SK-MEL-5 (cell line): Measurements from ENCODE around the gene CD6. TPM values are rescaled to one million over a fixed set of nuclear protein-coding genes. Genes with fewer than 3 reads are reported as not detected.

Source experiments
- DNase-seq: peaks from one replicate; pipeline ENCODE4 v3.0.0-alpha.2; 2016; ENCODE audit warnings: low read depth, low spot score
- in situ Hi-C: cut with HindIII; loops from 2 replicates; pipeline ENCODE4 v1.10.0; 2016; ENCODE audit warnings: low sequenced_read_pairs, high pct_unique_total_duplicates, low pct_unique_long_range_greater_than_20kb
- total RNA-seq: library from RNA; depleted of rRNA; stranded (reverse); fragments of >200 nt; shearing (Covaris generic); gene quantifications from 2 replicates; pipeline ENCODE4 v1.2.3, GENCODE V29; 2014

CD6 gene
- total RNA-seq, 1 experiment from 2014 or later = not detected

DNA sequence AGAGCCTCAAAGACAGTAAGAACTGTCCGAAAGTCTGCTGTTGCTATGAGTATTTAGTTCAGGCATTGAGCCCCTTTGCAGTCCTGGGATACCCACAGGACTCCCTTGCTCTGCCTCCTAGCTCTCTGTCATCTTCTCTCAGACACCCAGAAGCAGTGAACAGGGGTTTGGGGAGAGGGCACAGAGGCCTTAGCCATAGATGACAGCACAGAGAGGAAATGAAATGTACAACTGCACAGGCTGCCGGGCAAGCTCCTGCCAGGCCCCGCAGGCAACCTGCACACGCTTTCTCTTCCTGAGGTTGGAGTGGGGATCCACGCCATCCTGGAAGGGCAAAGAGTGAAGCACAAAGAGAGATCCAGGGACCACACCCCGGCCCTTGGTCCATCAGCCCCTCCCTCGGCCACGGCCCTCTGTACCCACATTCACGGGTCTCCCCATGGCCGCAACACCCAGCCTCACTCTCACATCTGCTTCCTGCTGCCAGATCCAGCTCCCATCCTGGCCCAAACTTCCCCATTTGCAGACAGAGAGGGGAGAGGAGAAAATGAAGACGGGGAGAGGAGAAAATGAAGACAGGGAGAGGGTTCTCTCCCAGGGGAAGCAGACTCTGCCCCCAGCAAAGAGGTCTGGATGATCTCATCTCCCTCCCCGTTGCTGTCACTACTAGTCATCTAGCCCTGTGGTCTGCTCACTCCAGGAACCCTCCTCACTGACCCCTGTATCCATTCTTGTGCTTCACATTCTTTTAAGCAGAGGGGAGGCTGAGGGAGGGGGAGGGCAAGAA lies 40.7 kb downstream of the CD6 start:
- in situ Hi-C loops = no loop called here
- DNase-seq = no peak

DNA sequence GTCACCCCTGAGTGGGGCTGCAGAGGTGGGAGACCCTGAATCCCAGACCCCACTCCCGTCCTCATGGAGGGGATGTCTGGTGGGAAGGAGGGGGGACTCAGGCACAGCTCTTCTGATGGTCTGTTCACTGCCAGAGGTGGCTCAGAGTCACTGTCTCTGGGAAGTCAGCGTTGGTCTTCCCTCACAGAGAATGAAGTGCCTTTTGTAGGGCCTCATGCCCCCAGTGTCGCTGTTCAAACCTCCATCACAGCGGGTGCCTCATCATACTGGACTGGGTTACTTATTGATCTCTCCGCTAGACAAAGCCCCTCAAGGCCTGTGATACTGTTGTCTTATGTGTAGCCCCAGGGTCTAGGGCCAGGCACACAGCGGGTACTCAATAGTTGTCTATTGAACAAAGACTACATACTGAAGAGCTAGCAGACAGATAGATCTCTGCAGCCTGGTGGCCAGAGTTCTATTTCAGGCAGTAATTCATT lies 41.3 kb downstream of the CD6 start:
- DNase-seq = no peak
- in situ Hi-C loops = no loop called here

DNA sequence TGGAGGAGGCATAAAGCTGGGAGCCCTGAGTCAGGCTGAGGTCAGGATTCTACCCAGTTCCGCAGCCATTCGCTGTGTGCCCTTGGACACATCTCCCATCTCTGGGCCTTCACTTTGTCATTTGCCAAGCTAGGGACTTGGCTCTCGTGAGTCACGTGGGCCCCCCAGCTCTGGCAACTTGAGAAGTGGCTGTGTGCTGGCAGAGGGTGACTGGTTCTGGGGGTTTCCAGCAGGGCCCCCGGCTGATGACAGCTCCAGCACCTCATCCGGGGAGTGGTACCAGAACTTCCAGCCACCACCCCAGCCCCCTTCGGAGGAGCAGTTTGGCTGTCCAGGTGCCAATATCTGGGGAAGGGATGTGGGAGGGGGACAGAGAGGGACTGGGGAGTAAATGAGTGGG lies 46.6 kb downstream of the CD6 start:
- in situ Hi-C loops = no loop called here
- no peak for DNase-seq

DNA sequence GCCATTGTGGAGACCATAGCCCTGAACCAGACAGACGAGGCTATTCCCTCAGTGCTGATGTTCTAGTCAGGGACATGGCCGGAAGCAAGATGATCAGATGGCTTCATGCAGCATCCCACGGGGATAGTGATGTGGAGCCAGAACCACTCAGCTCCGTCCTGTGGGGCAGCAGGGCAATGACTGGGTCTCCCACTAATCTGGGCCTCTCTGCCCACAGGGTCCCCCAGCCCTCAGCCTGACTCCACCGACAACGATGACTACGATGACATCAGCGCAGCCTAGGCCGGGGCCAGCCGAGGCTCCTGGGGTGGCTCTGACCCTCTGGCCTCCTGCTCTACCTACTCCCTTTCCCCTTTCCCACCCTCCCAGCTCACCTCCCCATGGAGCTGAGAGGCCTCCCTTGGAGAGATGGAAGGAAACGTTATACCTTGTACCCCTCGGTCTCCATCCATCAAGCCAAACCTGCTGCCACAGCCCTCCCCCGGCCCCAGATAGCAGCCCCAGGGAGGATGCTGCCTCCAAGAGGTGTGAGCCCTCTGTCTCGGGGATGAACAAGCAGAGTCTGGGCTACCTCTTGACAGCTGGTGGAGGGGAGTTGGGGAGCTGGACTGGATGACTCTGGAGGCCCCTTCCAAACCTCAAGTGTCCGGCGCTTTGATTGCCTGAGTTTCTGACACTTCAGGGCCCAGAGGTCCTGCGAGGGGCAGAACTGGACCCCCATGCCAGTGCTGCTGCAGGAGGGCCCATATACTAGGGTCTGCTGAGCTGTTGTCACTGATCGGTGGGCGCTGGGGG lies 47.8 kb downstream of the CD6 start:
- in situ Hi-C loops = no loop called here
- DNase-seq = no peak

DNA sequence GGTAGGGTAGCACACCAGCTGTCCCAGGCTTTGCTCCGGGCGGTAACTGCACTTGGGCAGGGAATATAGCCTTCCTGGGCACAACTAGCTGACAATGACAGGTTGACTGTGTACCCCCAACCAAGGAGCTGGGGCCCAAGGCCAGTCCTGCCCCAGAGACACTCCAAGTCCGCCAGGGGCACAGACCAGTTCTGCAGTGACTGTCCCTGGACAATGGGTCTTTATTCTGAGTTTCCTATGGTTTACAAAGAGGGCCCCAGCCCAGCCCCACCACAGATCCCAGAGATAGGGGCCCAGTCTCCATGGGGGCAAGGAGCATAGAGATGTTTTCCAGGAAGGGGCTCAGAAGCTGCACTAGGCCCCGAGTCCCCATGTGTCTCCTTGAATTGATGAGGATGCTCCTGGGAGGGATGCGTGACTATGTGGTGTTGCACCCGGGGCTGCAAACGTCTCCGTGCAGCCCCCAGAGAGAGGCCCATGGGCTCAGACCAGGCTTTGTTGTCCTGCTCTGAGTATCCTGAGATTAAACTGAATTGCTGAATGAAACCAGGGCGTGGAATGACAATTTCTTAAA lies 48.4 kb downstream of the CD6 start:
- DNase-seq = no peak
- in situ Hi-C loops = no loop called here

DNA sequence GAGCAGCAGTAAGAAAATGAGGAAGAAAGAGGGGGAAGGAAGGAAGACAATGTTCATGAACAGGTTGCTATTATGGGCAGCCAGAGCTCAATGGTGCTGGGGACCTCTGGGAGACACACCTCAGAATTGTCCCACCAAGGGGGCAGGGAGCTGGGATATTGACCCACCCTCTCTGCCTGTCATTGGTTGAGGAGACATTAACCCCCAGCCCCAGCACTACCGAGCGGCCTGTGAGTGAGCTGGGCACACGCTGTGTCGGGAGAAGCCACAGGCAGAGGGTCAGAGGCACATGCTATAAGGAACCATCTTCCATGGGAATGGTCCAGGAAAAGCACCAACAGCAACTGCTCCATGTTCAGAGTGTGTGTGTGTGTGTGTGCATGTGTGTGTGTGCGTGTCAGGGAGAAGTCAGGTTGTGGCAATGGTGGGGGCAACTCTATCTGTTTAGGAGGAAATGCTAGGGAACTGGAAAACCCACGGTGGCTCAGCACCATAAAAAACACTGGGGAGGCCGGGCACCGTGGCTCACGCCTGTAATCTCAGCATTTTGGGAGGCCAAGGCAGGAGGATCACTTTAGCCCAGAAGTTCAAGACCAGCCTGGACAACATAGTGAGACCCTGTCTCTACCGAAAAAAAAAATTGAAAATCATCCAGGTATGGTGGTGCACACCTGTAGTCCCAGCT lies 49.2 kb downstream of the CD6 start:
- no peak for DNase-seq
- in situ Hi-C loops = no loop called here

DNA sequence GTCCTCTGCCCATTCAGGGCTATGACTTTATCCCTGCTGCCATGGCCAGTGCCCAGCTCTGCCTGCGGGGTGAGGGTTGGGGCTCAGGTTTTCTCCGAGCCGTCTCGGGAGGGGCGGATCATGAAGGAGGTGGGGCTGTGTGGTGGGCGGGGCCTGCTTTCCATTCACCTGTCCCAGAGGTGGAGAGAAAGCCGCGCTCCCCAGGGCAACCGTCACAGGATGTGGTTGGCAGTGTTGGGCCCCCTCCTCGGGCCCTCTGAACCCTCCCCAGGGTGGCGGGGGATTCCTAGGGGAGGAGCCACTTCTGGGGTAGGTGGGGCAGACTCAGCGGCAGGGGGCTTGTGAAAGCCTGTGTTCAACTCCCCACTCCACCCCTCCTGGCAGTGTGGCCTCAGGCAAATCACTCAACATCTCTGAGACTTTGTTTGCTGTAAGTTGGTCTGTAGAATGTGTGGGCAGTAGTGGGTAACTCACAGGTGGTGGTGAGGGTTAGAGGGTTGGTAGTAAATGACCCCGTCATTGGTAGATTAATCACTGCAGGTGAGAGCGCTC lies 50.3 kb downstream of the CD6 start:
- in situ Hi-C loops = no loop called here
- no peak for DNase-seq

DNA sequence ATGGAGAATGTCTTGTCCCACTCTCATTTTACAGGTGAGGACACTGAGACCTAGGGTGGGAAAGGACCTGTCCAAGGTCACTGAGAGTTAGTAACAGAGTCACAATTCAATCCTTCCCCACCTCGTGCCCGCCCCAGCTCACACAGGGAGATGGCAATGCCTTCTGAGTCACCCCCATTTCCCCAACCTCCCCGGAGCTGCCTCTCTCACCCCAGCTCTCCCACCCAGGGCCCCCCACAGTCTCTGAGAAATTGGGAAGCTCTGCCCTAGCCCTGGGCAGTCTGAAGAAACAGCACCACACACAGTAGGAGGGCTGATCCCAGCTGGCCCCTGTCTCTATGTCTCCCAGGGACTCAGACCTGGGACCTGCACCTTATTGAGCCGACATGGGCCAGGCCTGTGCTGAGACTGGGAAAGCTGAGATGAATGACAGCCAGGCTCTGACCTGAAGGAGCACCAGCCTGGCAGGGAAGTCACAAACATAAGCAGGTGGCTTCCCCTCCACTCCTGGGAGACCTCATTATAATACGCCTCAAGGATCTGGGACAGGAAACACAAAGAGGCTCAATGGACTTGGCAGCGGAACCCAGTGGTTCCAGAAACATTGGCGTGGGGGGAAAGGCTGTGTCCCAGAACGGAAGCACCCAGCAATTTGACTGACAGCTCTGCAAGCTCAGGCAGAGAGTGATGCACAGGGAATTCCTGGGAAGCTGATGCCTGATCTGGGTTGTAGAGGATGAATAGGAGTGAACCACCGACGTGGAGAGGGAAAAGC lies 51.0 kb downstream of the CD6 start:
- in situ Hi-C loops = no loop called here
- DNase-seq = no peak

DNA sequence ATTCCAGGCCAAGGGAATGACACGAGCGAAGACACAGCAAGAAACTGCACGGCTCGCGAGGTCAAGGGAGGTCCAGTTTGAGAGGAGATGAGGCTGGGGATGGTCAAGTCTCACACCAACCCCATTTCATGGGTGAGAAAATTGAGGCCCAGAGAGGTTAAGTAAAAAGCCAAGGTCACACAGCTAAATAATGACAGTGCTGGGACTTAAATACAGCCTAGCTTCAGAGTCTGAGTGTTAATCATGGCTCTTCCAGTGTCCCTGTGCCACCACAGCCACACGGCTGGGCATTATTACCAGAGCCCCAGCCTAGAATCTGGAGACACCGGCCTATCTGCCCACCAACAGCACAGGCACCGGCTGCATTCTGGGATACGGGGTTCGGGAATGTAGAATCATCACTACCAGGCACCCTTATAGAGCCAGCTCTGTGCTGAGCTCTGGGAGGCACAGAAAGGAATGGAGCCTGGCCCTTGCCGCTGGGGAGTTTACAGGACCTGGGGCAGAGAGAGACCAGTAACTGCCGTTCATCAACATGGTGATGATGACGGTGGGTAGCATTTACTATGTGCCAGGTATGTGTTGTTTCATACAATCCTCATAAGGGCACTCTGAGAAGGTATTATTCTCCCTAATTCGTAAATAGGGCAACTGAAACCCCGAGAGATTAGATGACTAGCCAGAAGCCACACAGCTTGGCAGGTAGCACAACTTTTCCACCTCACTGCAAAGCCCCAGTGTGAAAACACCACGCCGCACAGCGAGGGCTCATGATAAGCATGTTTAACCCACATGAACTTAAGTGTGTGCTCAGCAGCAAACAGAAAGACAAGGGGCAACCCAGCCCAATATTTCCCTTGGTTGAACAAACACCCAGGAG lies 51.8 kb downstream of the CD6 start:
- in situ Hi-C loops = no loop called here
- DNase-seq = no peak

DNA sequence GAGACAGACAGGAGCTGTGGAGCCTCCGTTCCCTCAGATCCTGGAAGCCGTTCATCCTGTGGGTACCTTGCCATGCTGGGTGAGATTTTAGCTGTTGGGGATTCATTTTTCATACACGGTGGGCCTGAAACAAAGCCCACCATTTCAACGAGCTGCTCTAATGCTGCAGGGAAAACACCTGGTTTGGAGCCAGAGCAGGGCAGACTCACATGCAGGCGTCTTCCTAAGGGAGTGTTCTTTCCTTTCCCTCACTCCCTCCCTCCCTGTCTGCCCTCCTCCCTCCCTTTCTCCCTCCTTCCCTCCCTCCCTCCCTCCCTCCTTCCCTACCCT lies 52.5 kb downstream of the CD6 start:
- in situ Hi-C loops = no loop called here

DNA sequence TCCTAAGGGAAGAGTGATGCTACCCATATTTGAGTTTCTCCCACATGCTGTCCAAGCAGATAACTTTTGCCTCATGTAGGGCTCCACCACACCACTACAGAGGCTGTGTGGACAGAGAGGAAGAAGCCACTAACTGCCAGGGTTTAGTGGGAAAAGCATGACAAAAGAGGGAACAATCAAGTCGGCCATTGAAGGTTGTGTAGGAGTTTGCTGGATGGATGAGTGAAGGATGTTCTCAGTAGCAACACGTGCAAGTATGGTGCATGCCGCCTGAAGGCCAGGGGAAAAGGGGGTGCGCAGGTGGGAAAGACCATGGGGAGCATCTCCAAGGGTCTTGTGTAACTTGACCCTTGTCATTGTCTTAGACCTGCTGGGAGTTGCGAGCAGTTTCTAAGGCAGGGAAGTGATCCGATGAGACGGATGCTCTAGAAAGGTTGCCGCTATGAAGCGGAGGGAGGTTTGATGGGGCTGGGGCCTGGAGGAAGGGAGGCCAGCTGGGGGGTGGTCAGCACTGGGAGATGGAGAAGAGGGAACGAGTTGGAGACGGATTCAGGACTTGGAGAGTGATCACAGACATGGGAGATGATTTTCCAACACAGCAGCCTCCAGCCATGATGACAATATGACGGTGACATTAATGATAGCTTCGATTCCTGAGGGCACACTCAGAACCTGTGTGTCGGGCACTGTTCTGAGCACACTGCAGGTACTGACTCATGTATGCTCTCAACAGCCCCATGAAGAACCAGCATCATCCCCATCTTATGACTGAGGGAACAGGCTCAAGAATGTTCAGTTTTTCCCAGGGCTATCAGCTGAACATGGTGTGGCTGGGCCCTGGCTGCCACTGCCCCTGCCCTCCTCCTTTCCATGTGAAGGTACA lies 53.7 kb downstream of the CD6 start:
- no peak for DNase-seq
- in situ Hi-C loops = no loop called here

More for the DNA sequence above, 52.5 kb downstream of the CD6 start:
- no peak for DNase-seq

DNA sequence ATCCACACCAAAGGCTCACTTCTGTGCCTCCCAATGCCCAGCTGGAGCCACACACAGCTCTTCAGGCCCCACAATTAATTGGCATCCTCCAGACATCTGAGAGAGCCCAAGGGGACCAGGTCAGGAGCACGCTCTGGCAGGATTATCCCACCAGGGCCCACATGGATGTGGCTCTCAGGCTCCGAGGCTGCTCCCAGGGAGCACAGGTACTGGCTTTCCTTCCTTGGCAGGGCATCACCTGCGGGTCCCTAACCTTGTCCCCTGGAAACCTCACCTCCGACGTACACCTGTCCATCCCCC lies 54.3 kb downstream of the CD6 start:
- in situ Hi-C loops = no loop called here
- DNase-seq = no peak

DNA sequence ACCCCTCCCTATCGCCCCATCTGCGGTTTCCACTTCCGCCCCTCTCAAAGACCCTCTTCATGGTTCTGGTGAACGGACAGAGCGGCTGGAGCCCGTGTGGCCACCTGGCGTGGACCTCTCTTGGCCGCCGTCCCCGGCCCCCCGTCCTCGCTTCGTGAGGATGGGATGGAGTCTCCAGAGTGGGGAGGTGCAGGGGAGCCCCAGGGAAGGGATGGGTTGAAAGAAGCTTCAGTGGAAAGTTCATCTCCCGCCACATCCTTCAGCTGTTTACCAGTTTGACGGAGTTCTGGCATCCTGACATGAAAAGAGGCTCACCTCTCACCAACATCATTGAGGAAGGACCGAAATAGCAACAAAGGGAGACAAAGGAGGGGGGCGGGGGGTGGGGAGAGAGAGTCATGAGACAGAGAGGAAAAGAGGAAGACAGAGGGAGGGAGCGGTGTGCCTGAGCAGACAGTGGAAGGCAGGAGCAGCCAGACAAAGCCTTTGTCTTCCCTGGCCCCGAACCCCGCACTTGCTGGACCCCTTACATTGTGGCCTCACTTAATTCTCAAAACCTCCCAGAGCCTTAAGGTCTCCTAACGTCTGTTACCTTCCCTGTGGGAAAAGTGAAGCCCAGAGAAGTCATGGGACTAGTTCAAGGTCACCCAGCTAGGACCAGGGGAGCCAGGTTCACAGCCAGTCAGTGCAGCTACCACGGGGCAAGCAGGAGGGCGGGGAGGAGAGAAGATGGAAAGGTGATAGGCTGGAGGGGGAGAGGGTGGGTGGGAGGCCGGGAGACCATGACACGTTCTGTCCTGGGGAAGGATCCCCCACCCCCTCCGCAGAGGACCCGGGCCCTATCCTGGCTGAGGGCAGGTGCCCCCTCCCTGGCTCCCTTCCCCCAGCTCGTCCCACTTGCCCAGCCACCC lies 54.9 kb downstream of the CD6 start:
- no peak for DNase-seq
- in situ Hi-C loops = no loop called here

DNA sequence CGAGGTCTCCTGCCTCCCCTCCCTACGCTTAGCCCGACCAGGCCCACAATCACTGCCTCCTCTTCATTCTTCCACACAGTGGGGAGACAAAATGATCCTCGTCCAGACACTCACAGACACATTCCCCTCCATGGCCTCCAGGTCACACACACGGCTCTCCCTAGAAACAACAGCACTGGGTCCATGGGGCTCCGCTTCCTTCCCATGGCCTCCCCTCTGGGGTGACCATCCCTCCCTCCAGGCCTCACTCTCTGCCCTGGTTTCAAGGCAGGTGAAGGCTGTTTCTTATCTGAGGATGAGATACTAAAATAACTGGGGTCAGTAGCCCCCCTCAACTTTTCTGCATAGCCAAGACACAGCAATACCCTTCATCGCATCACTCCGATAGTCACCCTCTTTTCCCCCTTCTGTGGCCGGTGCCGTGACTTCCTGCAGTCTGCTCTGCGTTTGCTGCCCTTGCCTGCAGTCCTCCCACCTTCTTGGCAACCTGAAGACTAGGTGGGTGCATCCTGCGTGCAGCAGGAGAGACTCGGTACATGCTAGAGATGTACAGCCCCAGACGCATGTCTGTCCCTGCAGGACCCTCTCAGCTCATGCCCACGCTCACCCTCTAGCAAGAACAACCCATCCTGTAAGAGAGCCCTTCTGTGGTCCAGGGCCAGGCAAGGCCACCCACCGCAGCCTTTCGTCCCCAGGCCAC lies 55.8 kb downstream of the CD6 start:
- no peak for DNase-seq
- in situ Hi-C loops = no loop called here
